GM19351 (cell line): Measurements from ENCODE around the gene MAGI2.

Experiments used
- ATAC-seq: cut with Tn5 transposase; IDR thresholded peaks from one replicate; pipeline ENCODE4 v1.9.1; 2021; ENCODE audit warnings: mild to moderate bottlenecking, moderate library complexity; ENCODE audit not compliant: unreplicated experiment

Gene MAGI2

DNA sequence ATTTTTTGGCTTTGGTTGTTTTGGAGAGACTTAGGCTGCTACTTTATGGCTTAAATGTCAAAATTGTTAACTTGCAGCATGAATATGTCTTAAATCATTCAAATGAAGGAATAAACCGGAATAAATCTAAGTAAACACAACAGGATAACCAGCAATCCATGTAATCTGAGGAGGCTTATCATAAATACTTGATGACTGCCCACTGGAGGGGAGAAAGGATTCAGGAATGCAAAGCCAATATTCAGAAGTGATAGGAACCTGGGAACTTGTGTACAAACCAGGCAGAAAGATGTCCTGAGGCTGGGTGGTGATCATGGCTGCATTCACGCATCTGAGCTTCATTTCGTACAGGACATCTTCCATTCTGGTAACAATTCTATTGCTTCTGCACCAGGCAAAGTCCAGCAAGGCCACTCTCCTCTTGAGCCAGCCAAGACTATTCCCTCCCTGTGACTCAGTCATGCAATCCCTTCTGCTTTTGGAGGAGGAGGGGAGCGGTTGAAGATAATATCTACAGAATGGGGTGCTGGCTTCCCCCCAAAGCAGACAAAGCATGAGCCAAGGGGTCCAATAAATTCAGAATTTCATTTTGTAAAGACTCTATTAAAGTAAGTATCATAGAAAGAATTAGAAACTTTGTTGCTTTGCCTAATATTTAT lies 1280.4 kb downstream of the MAGI2 start:
- ATAC-seq = no peak

- ATAC-seq = no peak
Observed at GRCh38 chr7:78172267-78172757, 1281.2 kb downstream of the MAGI2 start.

- no peak for ATAC-seq
Observed at GRCh38 chr7:78171398-78171797, 1282.1 kb downstream of the MAGI2 start.

DNA sequence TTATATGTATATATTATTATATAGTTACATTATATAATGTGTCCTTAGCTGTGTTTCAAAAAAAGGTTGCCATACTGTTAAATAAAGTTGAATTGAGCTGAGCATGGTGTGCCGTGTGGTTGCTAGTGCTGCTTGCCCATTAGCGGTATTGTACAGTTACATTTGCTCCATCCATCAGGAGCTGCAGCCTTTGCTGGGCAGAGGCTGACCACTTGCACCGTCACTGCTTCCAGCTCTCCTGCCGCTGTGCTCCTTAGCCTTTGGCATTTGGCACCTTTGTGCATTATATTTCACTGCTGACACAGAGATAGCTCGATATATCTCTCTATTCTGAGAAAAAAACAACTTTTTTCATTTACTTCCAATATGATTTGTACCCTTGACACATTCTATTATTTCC lies 1282.7 kb downstream of the MAGI2 start:
- ATAC-seq = no peak

- ATAC-seq = no peak
Observed at GRCh38 chr7:78169992-78170391, 1283.5 kb downstream of the MAGI2 start.

GRCh38 chr7:78168865-78169264 lies 1284.6 kb downstream of the MAGI2 start:
- no peak for ATAC-seq

DNA sequence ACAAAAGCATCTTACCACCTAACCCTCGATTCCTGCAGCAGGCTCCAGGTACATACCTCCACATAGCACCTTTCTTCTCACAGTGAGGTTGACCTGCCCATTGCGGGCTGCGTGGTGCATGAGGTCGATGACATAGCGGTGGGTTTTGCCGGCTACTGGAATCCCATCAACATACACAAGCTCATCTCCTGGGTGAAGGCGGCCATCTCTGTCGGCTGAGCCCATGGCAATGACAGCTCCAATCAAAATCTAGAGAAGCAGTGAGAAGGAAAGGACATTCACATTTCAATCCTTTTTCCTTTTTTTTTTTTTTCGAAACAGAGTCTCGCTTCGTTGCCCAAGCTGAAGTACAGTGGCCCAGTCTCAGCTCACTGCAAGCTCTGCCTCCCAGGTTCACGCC lies 1285.6 kb downstream of the MAGI2 start:
- ATAC-seq = no peak

GRCh38 chr7:78165854-78166253 lies 1287.6 kb downstream of the MAGI2 start:
- ATAC-seq = no peak

DNA sequence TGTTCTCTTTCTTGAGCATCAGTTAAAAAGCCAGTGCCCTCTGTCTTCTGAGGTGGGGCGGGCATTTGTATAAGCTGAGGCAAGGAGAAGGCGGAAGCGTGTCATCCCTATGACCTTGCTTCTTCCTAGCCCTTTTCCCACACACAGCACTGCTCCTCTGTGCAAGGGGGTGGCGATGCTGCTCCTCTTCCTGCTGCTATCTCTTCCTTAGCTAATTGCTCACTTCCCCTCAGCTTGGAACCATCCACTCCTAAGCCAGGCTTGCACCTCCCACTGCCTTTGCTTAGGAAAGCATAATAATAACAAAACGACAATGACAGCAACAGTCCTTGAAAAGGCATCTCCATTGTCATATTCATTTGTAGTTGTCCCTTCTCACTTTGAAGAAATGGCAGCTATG lies 1288.0 kb downstream of the MAGI2 start:
- ATAC-seq = no peak

GRCh38 chr7:78164459-78164858 lies 1289.0 kb downstream of the MAGI2 start:
- no peak for ATAC-seq

GRCh38 chr7:78161781-78162180 lies 1291.7 kb downstream of the MAGI2 start:
- ATAC-seq = no peak

- ATAC-seq = no peak
Observed at GRCh38 chr7:78159545-78159944, 1293.9 kb downstream of the MAGI2 start.

DNA sequence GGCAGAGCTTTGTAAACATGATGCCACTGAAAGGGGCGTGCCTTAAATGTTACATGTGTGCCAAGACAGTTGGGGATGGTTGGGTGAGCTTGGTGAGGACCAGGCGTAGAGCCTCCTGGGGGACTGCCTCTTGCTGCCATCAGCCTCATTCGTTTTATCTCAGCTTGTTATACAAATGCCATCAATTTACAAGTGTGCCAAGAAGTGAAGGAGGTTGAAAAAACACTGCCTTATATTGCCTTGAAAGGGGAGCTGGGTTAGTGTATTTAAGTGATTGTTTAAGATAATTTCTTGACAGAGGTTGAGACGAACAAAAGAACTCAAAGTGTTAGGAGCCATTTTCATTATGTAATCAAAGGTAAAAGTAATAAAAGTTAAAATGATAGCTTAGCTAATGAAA lies 1300.2 kb downstream of the MAGI2 start:
- ATAC-seq = no peak

GRCh38 chr7:78151229-78151628 lies 1302.2 kb downstream of the MAGI2 start:
- no peak for ATAC-seq

GRCh38 chr7:78149787-78150186 lies 1303.7 kb downstream of the MAGI2 start:
- ATAC-seq = no peak

DNA sequence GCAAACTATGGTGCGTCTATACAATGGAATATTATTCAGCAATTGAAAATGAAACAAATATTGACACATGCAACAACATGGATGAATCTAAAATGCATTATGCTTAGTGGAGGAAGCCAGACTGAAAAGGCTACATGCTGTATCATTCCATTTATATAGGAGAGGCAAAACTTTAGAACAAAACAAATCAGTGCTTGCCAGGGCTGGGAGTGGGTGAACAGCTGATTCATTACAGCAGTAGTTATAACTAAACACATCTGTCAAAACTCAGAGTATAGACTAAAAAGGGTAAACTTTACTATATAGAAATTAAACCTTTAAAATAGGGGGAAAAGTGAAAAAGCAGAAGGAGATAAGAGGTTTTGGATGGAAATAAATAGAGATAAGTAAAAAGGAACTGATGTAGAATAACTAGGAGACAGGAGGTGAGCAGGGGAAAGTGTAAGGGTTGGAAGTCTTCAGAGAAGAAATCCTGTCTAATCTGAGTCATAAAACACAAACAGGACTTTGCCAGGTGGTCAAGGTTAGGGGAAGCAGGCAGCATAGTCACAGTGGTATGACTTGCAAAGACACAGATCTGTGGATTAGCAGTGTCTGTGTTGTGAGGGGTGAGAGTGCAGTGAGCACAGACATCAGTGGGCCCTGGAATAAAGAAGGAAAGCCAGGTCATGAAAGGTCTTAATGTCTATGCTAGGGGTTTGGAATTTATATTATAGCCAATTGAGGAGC lies 1305.1 kb downstream of the MAGI2 start:
- ATAC-seq = no peak

- no peak for ATAC-seq
Observed at GRCh38 chr7:78146546-78146945, 1306.9 kb downstream of the MAGI2 start.

- ATAC-seq = no peak
Observed at GRCh38 chr7:78143661-78144060, 1309.8 kb downstream of the MAGI2 start.

DNA sequence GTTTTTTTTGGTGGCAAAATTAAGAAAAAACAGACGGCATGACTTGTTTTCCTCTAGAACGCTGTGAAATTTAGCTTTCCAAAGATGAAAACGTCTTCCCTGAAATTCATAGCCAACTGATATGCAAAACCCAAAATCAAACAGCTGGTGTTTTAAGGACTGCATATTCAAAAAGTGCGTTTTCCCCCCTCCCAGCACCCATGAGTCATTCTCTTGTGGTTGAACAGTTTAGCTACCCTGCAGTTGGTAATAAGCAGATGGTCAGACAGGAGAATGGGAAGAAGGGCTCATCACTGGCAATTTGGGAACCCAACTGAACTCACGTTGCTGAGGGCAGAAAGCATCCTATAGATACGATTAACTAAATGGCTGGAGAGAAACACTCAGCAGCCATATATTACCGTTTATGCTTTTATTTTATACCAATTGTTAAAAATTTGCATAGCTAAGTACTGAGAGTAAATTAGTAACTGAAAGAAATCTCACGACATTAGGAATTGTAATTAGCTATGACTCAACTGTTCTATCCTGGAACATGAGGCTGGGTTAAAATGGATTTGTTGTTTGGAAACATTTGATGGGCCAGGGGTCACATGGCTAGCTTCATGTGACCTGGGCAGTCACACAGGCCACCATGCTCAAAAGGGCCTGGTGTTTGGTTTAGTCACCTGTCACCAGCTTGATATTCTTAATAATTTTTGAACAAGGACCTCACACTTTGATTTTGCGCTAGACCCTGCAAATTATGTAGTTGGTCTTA lies 1311.8 kb downstream of the MAGI2 start:
- ATAC-seq = no peak

- ATAC-seq = no peak
Observed at GRCh38 chr7:78140109-78140508, 1313.4 kb downstream of the MAGI2 start.

- ATAC-seq = no peak
Observed at GRCh38 chr7:78139335-78139734, 1314.1 kb downstream of the MAGI2 start.

DNA sequence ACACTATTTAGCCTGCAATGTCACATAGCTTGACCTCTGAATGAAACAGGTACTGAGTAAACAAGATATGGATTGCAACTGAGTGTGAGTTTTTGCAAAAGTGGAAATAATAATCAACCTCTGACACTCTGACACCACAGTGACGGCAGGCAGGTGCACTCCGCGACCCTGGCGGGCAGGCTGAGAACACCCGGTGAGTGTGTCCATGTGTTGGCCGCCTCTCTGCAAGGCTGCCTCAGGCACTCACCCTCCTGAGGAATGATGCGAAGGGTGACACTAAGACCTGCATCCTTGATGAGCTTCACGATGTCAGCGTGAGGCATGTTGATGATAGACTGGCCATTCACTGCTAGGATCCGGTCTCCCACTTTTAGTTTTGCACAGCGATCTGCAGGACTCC lies 1318.7 kb downstream of the MAGI2 start:
- no peak for ATAC-seq
